Hippocampal formation (tissue), 2 donors: Measurements from ENCODE around the gene PTPRN2.
A peak's percentile ranks its signal among the peaks of the same experiment; 100 is the strongest.

Source experiments
- DNase-seq, 2 donors: peaks; one replicate each; lab custom pipeline; 2025; lab: John Stamatoyannopoulos, UW

PTPRN2 gene

GRCh38 chr7:158028971-158029370, 558.7 kb downstream of the PTPRN2 start:
- no peak for DNase-seq

- DNase-seq = no peak
Observed at GRCh38 chr7:158028290-158028941, 559.2 kb downstream of the PTPRN2 start.

GRCh38 chr7:158027646-158028045, 560.0 kb downstream of the PTPRN2 start:
- DNase-seq = no peak

- no peak for DNase-seq
Observed at GRCh38 chr7:158026636-158027265, 560.9 kb downstream of the PTPRN2 start.

- DNase-seq = no peak
Observed at GRCh38 chr7:158025686-158026600, 561.7 kb downstream of the PTPRN2 start.

GRCh38 chr7:158024881-158025280, 562.7 kb downstream of the PTPRN2 start:
- no peak for DNase-seq

- no peak for DNase-seq
Observed at GRCh38 chr7:158024351-158024715, 563.3 kb downstream of the PTPRN2 start.

- no peak for DNase-seq
Observed at GRCh38 chr7:158023681-158024350, 563.8 kb downstream of the PTPRN2 start.

GRCh38 chr7:158023157-158023556, 564.5 kb downstream of the PTPRN2 start:
- no peak for DNase-seq

- DNase-seq = no peak
Observed at GRCh38 chr7:158022601-158023000, 565.0 kb downstream of the PTPRN2 start.

GRCh38 chr7:158021836-158022235, 565.8 kb downstream of the PTPRN2 start:
- DNase-seq = no peak

GRCh38 chr7:158020706-158021095, 566.9 kb downstream of the PTPRN2 start:
- no peak for DNase-seq

- no peak for DNase-seq
Observed at GRCh38 chr7:158019726-158020705, 567.6 kb downstream of the PTPRN2 start.

- DNase-seq = no peak
Observed at GRCh38 chr7:158018971-158019645, 568.5 kb downstream of the PTPRN2 start.

GRCh38 chr7:158018098-158018762, 569.4 kb downstream of the PTPRN2 start:
- no peak for DNase-seq

GRCh38 chr7:158017111-158018097, 570.2 kb downstream of the PTPRN2 start:
- no peak for DNase-seq

GRCh38 chr7:158016180-158017097, 571.2 kb downstream of the PTPRN2 start:
- DNase-seq = peak; percentile 26 to 60
